Parathyroid adenoma (tissue), 2 donors: ENCODE data around the gene CRABP2.

Experiments used
- H2AFZ ChIP-seq: fragments of 300-600 bp; sonication (generic); one replicate; pipeline ENCODE4 v1.7.0; 2017; ENCODE audit warnings: antibody characterized with exemption, mild to moderate bottlenecking
- H3K27ac ChIP-seq: fragments of 300-600 bp; sonication (generic); one replicate; pipeline ENCODE4 v1.7.0; 2017
- H3K27me3 ChIP-seq: fragments of 300-600 bp; sonication (generic); one replicate; pipeline ENCODE4 v1.7.0; 2017; ENCODE audit warnings: low read length; ENCODE audit not compliant: control insufficient read depth, insufficient read depth
- H3K36me3 ChIP-seq: fragments of 300-600 bp; sonication (generic); one replicate; pipeline ENCODE4 v1.7.0; 2017; ENCODE audit warnings: low read length; ENCODE audit not compliant: control insufficient read depth, insufficient read depth
- H3K4me1 ChIP-seq: fragments of 300-600 bp; sonication (generic); one replicate; pipeline ENCODE4 v1.7.0; 2017; ENCODE audit warnings: control low read depth
- H3K4me2 ChIP-seq: fragments of 300-600 bp; sonication (generic); one replicate; pipeline ENCODE4 v1.7.0; 2017; ENCODE audit warnings: low read length
- H3K4me3 ChIP-seq: fragments of 300-600 bp; sonication (generic); one replicate; pipeline ENCODE4 v1.7.0; 2017; ENCODE audit warnings: low read depth, low read length
- H3K79me2 ChIP-seq: fragments of 300-600 bp; sonication (generic); one replicate; pipeline ENCODE4 v1.7.0; 2017; ENCODE audit warnings: control low read depth
- H3K9ac ChIP-seq: fragments of 300-600 bp; sonication (generic); one replicate; pipeline ENCODE4 v1.7.0; 2017; ENCODE audit warnings: mild to moderate bottlenecking
- H3K9me3 ChIP-seq: fragments of 300-600 bp; sonication (generic); one replicate; pipeline ENCODE4 v1.7.0; 2017; ENCODE audit warnings: low read length; ENCODE audit not compliant: control insufficient read depth
- TF ChIP-seq, protein P1 (sequence below): fragments of 300-600 bp; sonication (generic); IDR thresholded peaks from one replicate; pipeline ENCODE4 v1.7.0; 2017; ENCODE audit warnings: antibody characterized with exemption, mild to moderate bottlenecking
- donor health status: primary hyperparathyroidism.

Gene CRABP2

DNA sequence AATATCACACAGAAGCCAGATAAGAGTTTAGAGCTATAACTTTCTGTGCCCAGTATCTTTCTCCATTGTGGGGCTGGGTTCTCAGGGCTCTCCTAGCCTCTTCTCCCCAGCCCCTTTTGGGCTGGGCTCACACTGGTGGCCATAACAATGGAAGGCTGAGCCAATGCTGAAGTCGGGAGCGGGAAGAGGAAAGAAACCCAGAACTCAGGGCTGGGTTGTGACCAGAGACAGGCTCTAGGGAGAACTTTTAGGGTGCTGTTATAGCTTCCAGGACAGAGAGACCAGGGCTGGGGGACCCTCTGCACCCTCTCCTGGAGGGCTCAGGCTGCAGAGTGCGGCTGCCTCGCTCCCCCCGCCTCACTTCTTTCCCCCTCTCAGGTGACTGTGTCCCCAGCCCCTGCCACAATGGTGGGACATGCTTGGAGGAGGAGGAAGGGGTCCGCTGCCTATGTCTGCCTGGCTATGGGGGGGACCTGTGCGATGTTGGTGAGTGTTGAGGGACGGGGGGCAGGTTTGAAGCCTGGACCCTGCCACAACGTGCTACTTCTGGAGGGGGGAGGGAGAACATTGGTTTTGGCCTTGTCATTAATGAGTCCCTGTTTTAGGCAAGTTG, 49.4 kb downstream of the CRABP2 start:
- H3K9me3 ChIP-seq: no peaks in the 10 kb centered on the region
- no peaks in the 10 kb centered on the region for H3K79me2 ChIP-seq
- no peak overlapping the region for H2AFZ ChIP-seq
- H3K27ac ChIP-seq: no peak overlapping the region
- TF ChIP-seq, protein P1, sequence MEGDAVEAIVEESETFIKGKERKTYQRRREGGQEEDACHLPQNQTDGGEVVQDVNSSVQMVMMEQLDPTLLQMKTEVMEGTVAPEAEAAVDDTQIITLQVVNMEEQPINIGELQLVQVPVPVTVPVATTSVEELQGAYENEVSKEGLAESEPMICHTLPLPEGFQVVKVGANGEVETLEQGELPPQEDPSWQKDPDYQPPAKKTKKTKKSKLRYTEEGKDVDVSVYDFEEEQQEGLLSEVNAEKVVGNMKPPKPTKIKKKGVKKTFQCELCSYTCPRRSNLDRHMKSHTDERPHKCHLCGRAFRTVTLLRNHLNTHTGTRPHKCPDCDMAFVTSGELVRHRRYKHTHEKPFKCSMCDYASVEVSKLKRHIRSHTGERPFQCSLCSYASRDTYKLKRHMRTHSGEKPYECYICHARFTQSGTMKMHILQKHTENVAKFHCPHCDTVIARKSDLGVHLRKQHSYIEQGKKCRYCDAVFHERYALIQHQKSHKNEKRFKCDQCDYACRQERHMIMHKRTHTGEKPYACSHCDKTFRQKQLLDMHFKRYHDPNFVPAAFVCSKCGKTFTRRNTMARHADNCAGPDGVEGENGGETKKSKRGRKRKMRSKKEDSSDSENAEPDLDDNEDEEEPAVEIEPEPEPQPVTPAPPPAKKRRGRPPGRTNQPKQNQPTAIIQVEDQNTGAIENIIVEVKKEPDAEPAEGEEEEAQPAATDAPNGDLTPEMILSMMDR: no peak
- no peak overlapping the region for H3K4me2 ChIP-seq
- no peak overlapping the region for H3K9ac ChIP-seq
- H3K36me3 ChIP-seq: no peaks in the 10 kb centered on the region
- no peak overlapping the region for H3K4me3 ChIP-seq
- no peaks in the 10 kb centered on the region for H3K27me3 ChIP-seq
- no peaks in the 10 kb centered on the region for H3K4me1 ChIP-seq

DNA sequence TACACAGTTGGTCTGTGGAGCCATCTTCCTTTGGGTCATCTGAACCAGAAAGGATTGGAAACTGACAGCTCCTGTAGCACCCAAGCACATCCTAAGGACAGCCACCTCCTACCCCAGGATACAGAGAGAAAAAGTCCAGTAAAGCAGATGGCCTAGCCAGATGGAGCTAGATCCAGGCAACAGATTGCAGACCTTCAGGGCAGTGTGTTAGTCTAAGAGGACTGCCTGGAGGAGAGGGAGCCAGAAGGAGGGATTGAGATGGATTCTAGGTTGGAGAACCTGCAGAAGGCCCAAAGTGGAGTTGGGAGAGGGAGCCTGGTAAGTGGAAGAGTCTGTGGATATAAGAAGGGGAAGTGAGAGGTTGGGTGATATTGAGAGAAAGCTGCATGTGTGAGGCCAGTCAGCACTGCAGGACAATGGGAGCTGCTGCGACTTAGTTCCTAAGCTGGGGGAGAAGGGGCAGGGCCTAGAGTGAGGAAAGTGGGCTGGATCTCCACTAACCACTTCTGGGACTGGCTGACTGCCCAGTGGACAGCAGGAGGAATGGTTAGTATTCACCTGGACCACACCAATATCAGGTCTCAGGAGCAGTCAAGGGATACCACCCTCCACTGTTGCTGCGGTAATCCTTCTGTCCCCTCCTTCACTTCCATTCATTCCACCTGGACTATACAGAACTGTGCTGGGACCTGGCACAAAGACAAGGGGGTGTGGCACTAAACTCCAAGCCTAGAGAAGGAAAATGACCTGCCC, 50.1 kb downstream of the CRABP2 start:
- no peak overlapping the region for H3K4me3 ChIP-seq
- H3K4me1 ChIP-seq: no peaks in the 10 kb centered on the region
- H3K4me2 ChIP-seq: no peak overlapping the region
- no peak overlapping the region for H3K9ac ChIP-seq
- no peaks in the 10 kb centered on the region for H3K9me3 ChIP-seq
- no peaks in the 10 kb centered on the region for H3K36me3 ChIP-seq
- no peak overlapping the region for H2AFZ ChIP-seq
- TF ChIP-seq, protein P1: no peak
- no peaks in the 10 kb centered on the region for H3K79me2 ChIP-seq
- H3K27ac ChIP-seq: no peak overlapping the region
- no peaks in the 10 kb centered on the region for H3K27me3 ChIP-seq

DNA sequence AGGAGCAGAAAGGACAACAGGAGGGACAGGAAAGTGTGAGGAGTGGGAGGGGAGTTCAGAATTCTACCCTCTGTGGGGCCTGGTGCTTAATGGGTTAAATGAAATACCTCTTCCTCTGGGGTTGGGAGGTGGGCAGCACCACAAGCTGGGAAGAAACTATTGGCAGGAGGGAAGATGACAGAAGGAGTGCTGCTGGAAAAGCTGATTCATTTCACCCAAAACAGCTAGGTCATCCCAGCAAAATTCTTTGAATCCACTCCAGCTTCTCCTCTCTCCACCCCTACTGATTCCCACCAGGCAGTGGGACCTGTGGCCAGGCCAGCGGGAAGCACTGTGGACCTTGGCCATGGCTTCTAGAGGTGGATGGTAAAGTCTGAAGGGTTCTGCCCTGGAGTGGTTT, 50.7 kb downstream of the CRABP2 start:
- Histone ChIP-seq H3K27ac (no peak overlapping the region), H3K4me3 (no peak overlapping the region), H3K27me3 (no peaks in the 10 kb centered on the region), H3K79me2 (no peaks in the 10 kb centered on the region), H3K4me1 (no peaks in the 10 kb centered on the region), H3K4me2 (no peak overlapping the region), H3K9me3 (no peaks in the 10 kb centered on the region), H2AFZ (no peak overlapping the region), H3K36me3 (no peaks in the 10 kb centered on the region), H3K9ac (no peak overlapping the region)
- TF ChIP-seq, protein P1: no peak

DNA sequence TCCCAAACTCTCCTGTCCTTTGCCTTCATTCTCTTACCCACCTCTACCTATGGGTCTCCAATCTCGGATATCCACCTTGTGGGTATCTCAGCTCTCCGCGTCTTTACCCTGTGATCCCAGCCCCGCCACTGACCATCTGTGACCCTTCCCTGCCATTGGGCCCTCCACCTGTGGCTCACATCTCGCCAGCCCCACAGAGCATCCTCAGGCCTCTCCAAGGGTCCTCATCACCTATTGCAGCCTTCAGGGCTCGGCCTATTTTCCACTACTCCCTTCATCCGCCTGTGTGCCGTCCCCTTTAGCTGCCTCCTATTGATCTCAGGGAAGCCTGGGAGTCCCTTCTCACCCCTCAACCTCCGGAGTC, 52.4 kb downstream of the CRABP2 start:
- Histone ChIP-seq H3K4me2 (no peak overlapping the region), H3K36me3 (no peaks in the 10 kb centered on the region), H2AFZ (no peak overlapping the region), H3K9me3 (no peaks in the 10 kb centered on the region), H3K79me2 (no peaks in the 10 kb centered on the region), H3K9ac (no peak overlapping the region), H3K4me3 (no peak overlapping the region), H3K27ac (no peak overlapping the region), H3K4me1 (no peaks in the 10 kb centered on the region), H3K27me3 (no peaks in the 10 kb centered on the region)
- TF ChIP-seq, protein P1: no peak
